Naive thymus-derived CD4-positive, alpha-beta T cell (primary cell): ENCODE data around the gene PHKG1. TPM values are rescaled to one million over a fixed set of nuclear protein-coding genes. Genes with fewer than 3 reads are reported as not detected.
A peak's percentile ranks its signal among the peaks of the same experiment; 100 is the strongest.

ENCODE experiments used
- ATAC-seq: fragments of 150-1000 bp; cut with Tn5 transposase; 2 replicates; pipeline ENCODE4 v1.10.0; 2021; ENCODE audit warnings: mild to moderate bottlenecking, moderate library complexity
- CTCF ChIA-PET: fragments of 350-600 bp; sonication (Branson Sonifier 250); formaldehyde crosslinking; loops from one replicate; lab custom pipeline; 2021; ENCODE audit warnings: antibody characterized with exemption; lab: Charles Lee
- POLR2A ChIA-PET: fragments of 350-600 bp; sonication (Branson Sonifier 250); formaldehyde crosslinking; loops from one replicate; lab custom pipeline; 2021; ENCODE audit warnings: antibody characterized with exemption, inconsistent platforms; lab: Charles Lee
- DNase-seq, 9 donors: peaks; one replicate each; pipeline versions ENCODE4 v3.0.0 to v3.0.0-alpha.2; 2020 to 2022; ENCODE audit warnings: mixed read lengths in 1 of 9
- H3K27ac ChIP-seq: one replicate; pipeline ENCODE4 v1.7.0; 2013; ENCODE audit warnings: mild to moderate bottlenecking, low read depth, low read length, moderate library complexity
- H3K27me3 ChIP-seq, 2 donors: one replicate each; pipeline ENCODE4 v1.7.0; 2013; ENCODE audit warnings: low read length in 2 of 2, mild to moderate bottlenecking in 2 of 2, moderate library complexity in 2 of 2; ENCODE audit not compliant: control insufficient read depth in 2 of 2, insufficient read depth in 2 of 2
- H3K36me3 ChIP-seq, 3 experiments: 1 replicate in 2 of 3; 2 replicates in 1 of 3; pipeline ENCODE4 v1.7.0; 2013; ENCODE audit warnings: low read length in 3 of 3, mild to moderate bottlenecking in 3 of 3, moderate library complexity in 1 of 3; ENCODE audit not compliant: insufficient read depth in 3 of 3, control insufficient read depth in 2 of 3
- H3K4me1 ChIP-seq, 2 donors: one replicate each; pipeline ENCODE4 v1.7.0; 2013; ENCODE audit warnings: low read length in 2 of 2, mild to moderate bottlenecking in 2 of 2, moderate library complexity in 1 of 2; ENCODE audit not compliant: control insufficient read depth in 2 of 2, insufficient read depth in 2 of 2
- H3K4me3 ChIP-seq: 2 replicates; pipeline ENCODE4 v1.7.0; 2013; ENCODE audit warnings: mild to moderate bottlenecking, low read length
- H3K9me3 ChIP-seq, 3 experiments: 1 replicate in 2 of 3; 2 replicates in 1 of 3; pipeline ENCODE4 v1.7.0; 2013; ENCODE audit warnings: low read length in 3 of 3; ENCODE audit not compliant: control insufficient read depth in 2 of 3
- H3K27ac Mint-ChIP-seq, 9 donors: one replicate each; pipeline ENCODE4 v1.8.0; 2020 to 2022; ENCODE audit warnings: mixed read lengths in 9 of 9, mild to moderate bottlenecking in 8 of 9, moderate library complexity in 5 of 9, inconsistent platforms in 2 of 9
- H3K27me3 Mint-ChIP-seq, 5 donors: one replicate each; pipeline ENCODE4 v1.8.0; 2021 to 2022; ENCODE audit warnings: mixed read lengths in 5 of 5, mild to moderate bottlenecking in 1 of 5
- H3K36me3 Mint-ChIP-seq, 5 donors: one replicate each; pipeline ENCODE4 v1.8.0; 2020 to 2022; ENCODE audit warnings: mixed read lengths in 5 of 5, mild to moderate bottlenecking in 3 of 5, inconsistent platforms in 1 of 5
- H3K4me1 Mint-ChIP-seq, 7 donors: one replicate each; pipeline ENCODE4 v1.8.0; 2020 to 2022; ENCODE audit warnings: mixed read lengths in 7 of 7, mild to moderate bottlenecking in 3 of 7, inconsistent platforms in 1 of 7
- H3K4me3 Mint-ChIP-seq, 10 donors: one replicate each; pipeline ENCODE4 v1.8.0; 2020 to 2022; ENCODE audit warnings: mild to moderate bottlenecking in 10 of 10, mixed read lengths in 10 of 10, moderate library complexity in 6 of 10, inconsistent platforms in 2 of 10
- H3K9me3 Mint-ChIP-seq, 11 donors: one replicate each; pipeline ENCODE4 v1.8.0; 2020 to 2022; ENCODE audit warnings: mixed read lengths in 11 of 11, mild to moderate bottlenecking in 4 of 11, inconsistent platforms in 1 of 11, moderate library complexity in 1 of 11
- intact Hi-C, 2 donors: fragments of 100-400 bp; cut with micrococcal nuclease; formaldehyde crosslinking; loops; one replicate each; pipeline ENCODE4 v1.15.1; 2023
- polyA plus RNA-seq, 2 donors: library from polyadenylated mRNA; unstranded; fragments of 300-500 nt; fragmentation: Illumina TruSeq; gene quantifications; one replicate each; pipeline ENCODE4 v1.2.3, GENCODE V29; 2021
- total RNA-seq, 6 experiments: library from RNA in 5 of 6; stranded (reverse) in 5 of 6; gene quantifications; 1 replicate in 5 of 6; 2 replicates in 1 of 6; pipeline ENCODE4 v1.2.3 and lab custom pipeline; 2021 to 2026

The PHKG1 gene
- total and polyA plus RNA-seq, 7 experiments from 2014 or later = 0.91 to 12.0 (median 4.1) TPM

DNA sequence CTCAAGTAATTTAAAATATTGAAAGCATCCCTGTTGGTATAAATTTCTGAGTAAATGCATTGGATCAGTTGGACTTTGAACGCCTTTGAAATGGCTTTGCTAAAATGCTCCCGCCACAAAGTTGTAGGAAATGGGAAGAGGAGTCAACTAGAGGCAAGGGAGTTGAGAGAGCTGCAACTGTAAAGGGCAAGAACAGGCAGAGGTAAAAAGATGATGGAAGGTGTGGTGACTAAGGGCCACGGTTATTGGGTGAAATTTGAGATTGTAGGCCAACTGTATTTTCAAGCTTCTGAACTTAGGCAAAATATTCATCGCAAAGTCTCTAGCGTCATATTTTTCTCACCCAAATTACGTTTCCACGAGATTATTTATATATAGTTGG lies 29.3 kb downstream of the PHKG1 start:
- no peak for ATAC-seq
- DNase-seq = no peak
- Mint-ChIP-seq H3K9me3 (peaks cover 0 to 4% (median 0%) of the 10 kb centered on the region in 11 donors), H3K27ac (peak overlapping the region; percentile 93 to 98 (median 96)), H3K4me1 (peaks cover 16 to 39% (median 22%) of the 10 kb centered on the region in 7 donors), H3K4me3 (peak overlapping the region in 9 of 10 donors; percentile 83 to 94 (median 92)), H3K27me3 (peaks cover 0 to 2% (median 0%) of the 10 kb centered on the region in 5 donors), H3K36me3 (peaks cover 0 to 22% (median 14%) of the 10 kb centered on the region in 5 donors)
- peaks cover 7 to 8% of the 10 kb centered on the region in 2 donors for H3K4me1 ChIP-seq
- ChIA-PET POLR2A (interaction anchor here (1.3 to 5.7 kb wide), 4 partner anchors 10 to 100 kb away, joined by 4 to 37 read pairs (median 18); partner anchors contain the start of genes CCT6A, CHCHD2 and PSPH), CTCF (interaction anchor here (0.5 to 1.4 kb wide), 2 partner anchors 11 to 66 kb away, joined by 4 to 7 read pairs; no protein-coding TSS in a partner anchor)
- H3K36me3 ChIP-seq = peaks cover 2 to 46% (median 10%) of the 10 kb centered on the region in 3 experiments
- H3K4me3 ChIP-seq = peak overlapping the region; percentile 98
- H3K9me3 ChIP-seq = no peaks in the 10 kb centered on the region
- H3K27me3 ChIP-seq = no peaks in the 10 kb centered on the region
- intact Hi-C loops = loop anchor here in 1 of 2 donors (5.0 kb wide), 1 partner anchor 176 kb away; the partner anchor contains the start of gene ZNF713
- H3K27ac ChIP-seq = peak overlapping the region; percentile 88

DNA sequence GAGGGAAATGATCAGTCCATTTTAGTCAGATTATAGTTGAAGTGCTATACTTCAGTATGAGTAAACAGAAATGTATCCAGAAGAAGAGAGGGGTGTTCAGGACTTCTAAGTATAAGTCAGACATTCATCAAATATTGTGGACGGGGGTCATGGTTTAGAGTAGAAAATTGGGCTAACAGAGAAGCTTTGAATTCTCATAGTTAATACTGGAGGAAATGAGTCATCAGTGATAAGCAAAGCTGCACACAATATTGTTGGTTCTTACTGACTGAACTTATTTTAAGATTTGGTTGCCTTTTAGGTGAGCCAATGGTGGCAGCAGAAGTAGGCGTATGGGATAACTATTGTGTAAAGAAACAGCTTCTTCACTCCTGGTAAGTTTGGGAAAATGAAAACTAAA lies 30.4 kb downstream of the PHKG1 start:
- Histone ChIP-seq H3K27ac (peak overlapping the region; percentile 88), H3K9me3 (no peaks in the 10 kb centered on the region), H3K4me3 (no peak overlapping the region), H3K27me3 (no peaks in the 10 kb centered on the region), H3K36me3 (peaks cover 7 to 55% (median 13%) of the 10 kb centered on the region in 3 experiments), H3K4me1 (peaks cover 7 to 8% of the 10 kb centered on the region in 2 donors)
- Mint-ChIP-seq H3K27me3 (peaks cover 0 to 2% (median 0%) of the 10 kb centered on the region in 5 donors), H3K27ac (peak overlapping the region; percentile 19 to 98 (median 76)), H3K4me1 (peaks cover 16 to 46% (median 22%) of the 10 kb centered on the region in 7 donors), H3K9me3 (peaks cover 0 to 4% (median 0%) of the 10 kb centered on the region in 11 donors), H3K36me3 (peaks cover 0 to 27% (median 16%) of the 10 kb centered on the region in 5 donors), H3K4me3 (peak overlapping the region in 5 of 10 donors; percentile 3 to 57 (median 24))
- CTCF ChIA-PET = interaction anchor here (0.6 to 1.4 kb wide), 2 partner anchors 9 to 12 kb away, joined by 5 to 7 read pairs; no protein-coding TSS in a partner anchor
- intact Hi-C loops = loop anchor here in 1 of 2 donors (5.0 kb wide), 1 partner anchor 175 kb away; the partner anchor contains the start of gene ZNF713
- DNase-seq (no peak), ATAC-seq (no peak)
- POLR2A ChIA-PET = interaction anchor here (0.6 to 5.7 kb wide), 5 partner anchors 8 to 44 kb away, joined by 3 to 37 read pairs (median 6); partner anchors contain the start of genes CCT6A, CHCHD2 and PSPH

DNA sequence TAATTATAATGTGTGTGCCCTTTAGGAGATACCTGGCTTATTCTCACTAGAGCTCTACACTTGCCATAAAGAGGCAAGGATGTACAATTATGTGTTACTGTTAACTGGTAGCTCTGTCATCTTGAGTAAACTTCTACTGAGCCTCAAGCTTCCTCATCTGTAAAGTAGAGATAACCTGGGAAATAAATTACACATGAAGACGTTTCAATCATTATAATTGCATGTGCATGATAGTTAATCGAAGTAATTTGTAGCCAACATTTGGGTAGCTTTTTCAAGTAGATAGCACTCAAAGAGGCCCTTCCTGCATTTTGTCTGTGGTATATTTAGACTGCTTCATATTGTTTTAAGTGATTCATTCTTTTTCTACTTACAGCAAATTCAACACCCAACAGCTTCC lies 38.8 kb downstream of the PHKG1 start:
- POLR2A ChIA-PET = interaction anchor here (1.1 to 2.9 kb wide), 2 partner anchors 9 to 11 kb away, joined by 6 to 16 read pairs; partner anchors contain the start of gene SUMF2
- no peak overlapping the region for H3K4me3 ChIP-seq
- CTCF ChIA-PET = interaction anchor here (0.8 to 1.9 kb wide), 3 partner anchors 19 to 50 kb away, joined by 3 to 7 read pairs (median 5); no protein-coding TSS in a partner anchor
- no peaks in the 10 kb centered on the region for H3K27me3 Mint-ChIP-seq
- peaks cover 6 to 9% of the 10 kb centered on the region in 2 donors for H3K4me1 ChIP-seq
- no peak for DNase-seq
- peaks cover 17 to 52% (median 26%) of the 10 kb centered on the region in 3 experiments for H3K36me3 ChIP-seq
- intact Hi-C loops = loop anchor here (5.0 kb wide), 2 partner anchors 482 to 1297 kb away; partner anchors contain the start of genes SEC61G (in 2 of the 2) and VOPP1 (in 2 of the 2)
- peaks cover 5 to 18% (median 15%) of the 10 kb centered on the region in 5 donors for H3K36me3 Mint-ChIP-seq
- H3K27me3 ChIP-seq = no peaks in the 10 kb centered on the region
- H3K4me1 Mint-ChIP-seq = peaks cover 26 to 55% (median 47%) of the 10 kb centered on the region in 7 donors
- no peak for ATAC-seq
- H3K27ac ChIP-seq = no peak overlapping the region
- peak overlapping the region in 4 of 10 donors; percentile 12 to 95 (median 37) for H3K4me3 Mint-ChIP-seq
- no peaks in the 10 kb centered on the region for H3K9me3 ChIP-seq
- peaks cover 0 to 2% (median 0%) of the 10 kb centered on the region in 11 donors for H3K9me3 Mint-ChIP-seq
- peak overlapping the region in 5 of 9 donors; percentile 31 to 78 (median 48) for H3K27ac Mint-ChIP-seq

DNA sequence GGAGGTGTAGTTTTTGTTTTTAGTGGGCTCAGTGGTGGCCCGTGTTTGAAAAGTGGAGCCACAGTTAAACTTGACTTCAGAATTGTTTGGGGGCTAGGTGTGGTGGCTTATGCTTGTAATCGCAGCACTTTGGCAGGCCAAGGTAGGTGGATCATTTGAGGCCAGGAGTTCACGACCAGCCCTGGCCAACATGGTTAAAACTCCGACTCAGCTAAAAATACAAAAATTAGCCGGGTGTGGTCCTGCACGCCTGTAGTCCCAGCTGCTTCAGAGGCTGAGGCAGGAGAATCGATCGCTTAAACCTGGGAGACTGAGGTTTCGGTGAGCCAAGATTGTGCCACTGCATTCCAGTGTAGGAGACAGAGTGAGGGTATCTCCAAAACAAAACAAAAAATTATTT lies 39.4 kb downstream of the PHKG1 start:
- peaks cover 5 to 16% (median 13%) of the 10 kb centered on the region in 5 donors for H3K36me3 Mint-ChIP-seq

DNA sequence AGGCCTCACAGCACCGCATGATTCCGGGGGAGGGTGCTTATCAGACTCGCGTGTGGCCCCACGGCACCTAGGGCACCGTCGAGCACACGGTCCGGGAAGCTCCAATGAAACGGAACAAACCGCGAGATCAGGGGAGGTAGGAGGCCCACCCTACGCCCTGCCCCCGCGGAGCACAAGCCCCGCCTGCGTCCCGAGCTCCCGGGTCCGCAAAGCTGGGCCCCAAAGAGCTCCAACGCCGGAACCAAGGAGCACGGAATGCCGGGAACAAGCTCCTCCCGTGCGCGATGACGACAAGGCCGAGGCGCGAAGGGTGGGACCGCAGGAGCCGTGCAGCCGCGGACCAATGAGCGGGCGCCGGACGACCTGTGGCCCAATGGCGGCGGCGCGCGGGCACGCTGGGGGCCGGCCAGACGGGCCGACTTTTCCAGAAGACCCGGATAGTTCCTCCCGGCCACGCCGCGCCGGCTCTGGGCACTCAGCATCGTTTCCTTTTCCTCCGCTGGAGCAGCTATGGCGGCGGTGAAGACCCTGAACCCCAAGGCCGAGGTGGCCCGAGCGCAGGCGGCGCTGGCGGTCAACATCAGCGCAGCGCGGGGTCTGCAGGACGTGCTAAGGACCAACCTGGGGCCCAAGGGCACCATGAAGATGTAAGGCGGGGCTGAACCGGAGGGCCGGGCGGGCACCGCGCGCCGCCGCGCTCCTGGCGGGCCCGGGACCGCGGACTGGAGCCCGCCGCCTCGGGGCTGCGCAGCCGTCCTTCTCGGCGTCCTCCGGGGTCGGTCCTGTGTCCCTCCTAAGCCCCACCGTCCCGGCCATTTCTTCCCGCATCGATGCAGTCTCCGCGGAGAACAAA lies 41.2 kb downstream of the PHKG1 start, which contains the start of the genes CCT6A and PSPH:
TSS of gene CCT6A (plus strand) at position 427 of the 853 bp plus-strand sequence. CDS start at position 511, 84 bp downstream.
TSS of gene PSPH (minus strand) at position 106 of the 853 bp plus-strand sequence. CDS start 30,232 bp downstream, outside the sequence.
- ChIA-PET CTCF (interaction anchor here (0.6 to 1.0 kb wide), 2 partner anchors 21 to 47 kb away, joined by 3 read pairs; no protein-coding TSS in a partner anchor), POLR2A (interaction anchor here (0.6 to 1.9 kb wide), 15 partner anchors 13 to 686 kb away, joined by 3 to 37 read pairs (median 4); partner anchors contain the start of genes CHCHD2, LANCL2 and SUMF2)
- H3K27ac Mint-ChIP-seq = peak within 1 kb of the TSS; percentile 78 to 96 (median 93)
- peaks cover 7 to 34% (median 17%) of the 10 kb centered on the region in 3 experiments for H3K36me3 ChIP-seq
- peak within 1 kb of the TSS; percentile 91 to 99 (median 96) for H3K4me3 Mint-ChIP-seq
- H3K27me3 ChIP-seq = no peaks in the 10 kb centered on the region
- intact Hi-C loops = loop anchor here (1.0 to 5.0 kb wide), 11 partner anchors 13 to 1294 kb away; partner anchors contain the start of genes CHCHD2 (in 2 of the 2), MRPS17 (in 2 of the 2), SEC61G (in 2 of the 2) and SUMF2 (in 2 of the 2)
- H3K4me1 ChIP-seq = peaks cover 6 to 9% of the 10 kb centered on the region in 2 donors
- peak within 1 kb of the TSS; percentile 88 for H3K4me3 ChIP-seq
- DNase-seq (peak; percentile 74 to 93 (median 78)), ATAC-seq (peak; percentile 95)
- H3K9me3 ChIP-seq = no peaks in the 10 kb centered on the region
- H3K4me1 Mint-ChIP-seq = peaks cover 26 to 59% (median 45%) of the 10 kb centered on the region in 7 donors
- peaks cover 4 to 9% (median 7%) of the 10 kb centered on the region in 5 donors for H3K36me3 Mint-ChIP-seq
- H3K27me3 Mint-ChIP-seq = no peaks in the 10 kb centered on the region
- peak within 1 kb of the TSS; percentile 91 for H3K27ac ChIP-seq
- H3K9me3 Mint-ChIP-seq = peaks cover 0 to 2% (median 0%) of the 10 kb centered on the region in 11 donors

More for the DNA sequence above, 39.4 kb downstream of the PHKG1 start:
- peaks cover 0 to 2% (median 0%) of the 10 kb centered on the region in 11 donors for H3K9me3 Mint-ChIP-seq
- peak overlapping the region; percentile 16 to 95 (median 70) for H3K4me3 Mint-ChIP-seq
- peaks cover 26 to 57% (median 47%) of the 10 kb centered on the region in 7 donors for H3K4me1 Mint-ChIP-seq
- DNase-seq (no peak), ATAC-seq (no peak)
- Histone ChIP-seq H3K4me3 (no peak overlapping the region), H3K27me3 (no peaks in the 10 kb centered on the region), H3K9me3 (no peaks in the 10 kb centered on the region), H3K36me3 (peaks cover 17 to 47% (median 23%) of the 10 kb centered on the region in 3 experiments), H3K27ac (peak overlapping the region; percentile 91), H3K4me1 (peaks cover 6 to 9% of the 10 kb centered on the region in 2 donors)
- peak overlapping the region in 6 of 9 donors; percentile 43 to 78 (median 55) for H3K27ac Mint-ChIP-seq
- intact Hi-C loops = loop anchor here (5.0 kb wide), 2 partner anchors 481 to 1296 kb away; partner anchors contain the start of genes SEC61G (in 2 of the 2) and VOPP1 (in 2 of the 2)
- ChIA-PET CTCF (interaction anchor here (0.8 to 1.9 kb wide), 3 partner anchors 20 to 49 kb away, joined by 3 to 7 read pairs (median 5); no protein-coding TSS in a partner anchor), POLR2A (interaction anchor here (1.1 to 2.9 kb wide), 2 partner anchors 9 to 11 kb away, joined by 6 to 16 read pairs; partner anchors contain the start of gene SUMF2)
- no peaks in the 10 kb centered on the region for H3K27me3 Mint-ChIP-seq
